GM18517 (cell line): ENCODE measurements around the gene PSORS1C2.

Experiments
- ATAC-seq: cut with Tn5 transposase; IDR thresholded peaks from one replicate; pipeline ENCODE4 v1.9.1; 2021; ENCODE audit warnings: mild to moderate bottlenecking, moderate library complexity; ENCODE audit not compliant: unreplicated experiment

PSORS1C2 gene

DNA sequence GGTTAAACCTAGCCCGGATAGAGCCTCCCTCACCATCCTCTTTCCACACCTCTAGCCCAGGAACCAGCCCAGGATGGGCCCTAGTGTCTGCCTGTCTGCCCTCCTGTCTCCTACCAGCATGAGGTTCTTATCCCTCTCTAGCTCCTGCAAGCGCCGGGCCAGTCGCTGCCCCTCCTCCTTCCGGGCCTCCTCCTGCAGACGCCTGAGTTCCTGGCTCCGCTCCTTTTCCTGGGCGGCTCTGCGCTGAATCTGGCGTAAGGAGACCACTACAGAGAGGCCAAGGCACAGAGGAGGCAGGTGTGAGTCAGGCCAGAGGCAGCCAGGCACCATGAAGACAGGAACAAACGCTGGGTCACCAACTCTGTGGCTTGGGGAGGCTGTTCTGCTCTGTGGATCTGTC lies 4.3 kb upstream of the PSORS1C2 start:
- no peak for ATAC-seq

DNA sequence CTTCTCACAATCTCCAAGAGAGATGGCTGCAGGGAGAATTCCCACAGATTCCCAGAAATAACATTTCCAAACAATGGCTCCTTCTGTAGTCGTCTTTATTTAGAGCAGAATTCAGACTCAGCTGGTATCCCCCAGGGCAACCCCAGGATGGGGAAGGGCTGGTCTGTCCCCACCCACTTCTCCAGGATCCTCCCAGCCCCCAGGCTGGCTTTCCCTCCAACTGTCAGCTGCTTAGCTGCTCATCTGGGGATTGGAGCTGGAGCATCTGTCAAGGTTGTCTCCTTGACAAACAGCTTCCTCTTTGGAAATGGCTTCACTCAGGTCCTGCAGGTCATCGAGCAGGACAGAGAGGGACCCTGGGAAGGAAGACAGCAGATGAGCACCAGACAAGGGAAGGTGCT lies 3.5 kb upstream of the PSORS1C2 start:
- ATAC-seq = no peak

- ATAC-seq = no peak
These were observed 1.8 kb upstream of the PSORS1C2 start for GRCh38 chr6:31140643-31141042.

DNA sequence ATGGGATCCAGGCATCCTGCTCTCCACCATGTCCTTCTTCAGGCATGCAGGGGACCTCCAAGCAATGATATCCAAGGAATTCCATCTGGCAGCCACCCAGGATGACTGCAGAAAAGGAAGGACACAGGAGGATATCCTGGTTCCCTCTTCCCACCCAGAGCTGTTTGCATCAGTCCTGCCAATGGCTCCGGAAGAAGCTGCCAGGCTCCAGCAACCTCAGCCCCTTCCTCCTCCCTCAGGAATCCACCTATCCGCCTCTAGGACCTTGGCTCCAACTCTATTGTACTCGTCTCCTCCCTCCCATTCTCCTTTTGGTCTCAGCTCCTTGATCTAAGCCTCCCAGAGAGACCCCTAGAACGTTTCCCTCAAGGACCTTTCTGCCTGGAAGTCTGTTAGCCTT lies 733 bp upstream of the PSORS1C2 start:
- ATAC-seq = no peak

DNA sequence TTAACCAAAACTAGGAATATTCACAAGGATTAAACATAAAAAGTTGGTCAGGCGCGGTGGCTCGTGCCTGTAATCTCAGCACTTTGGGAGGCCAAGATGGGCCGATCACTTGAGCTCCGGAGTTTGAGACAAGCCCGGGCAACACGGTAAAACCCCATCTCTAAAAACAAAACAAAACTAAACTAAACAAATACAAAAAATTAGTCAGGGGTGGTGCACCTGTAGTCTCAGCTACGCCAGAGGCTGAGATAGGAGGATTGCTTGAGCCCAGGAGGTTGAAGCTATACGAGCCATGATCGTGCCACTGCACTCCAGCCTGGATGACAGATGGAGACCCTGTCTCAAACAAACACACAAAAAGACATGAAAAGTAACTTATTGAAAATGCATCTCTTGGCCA lies 3.2 kb downstream of the PSORS1C2 start:
- ATAC-seq = no peak

GRCh38 chr6:31132806-31133205 lies 6.1 kb downstream of the PSORS1C2 start:
- no peak for ATAC-seq

GRCh38 chr6:31131595-31131994 lies 7.3 kb downstream of the PSORS1C2 start:
- no peak for ATAC-seq

DNA sequence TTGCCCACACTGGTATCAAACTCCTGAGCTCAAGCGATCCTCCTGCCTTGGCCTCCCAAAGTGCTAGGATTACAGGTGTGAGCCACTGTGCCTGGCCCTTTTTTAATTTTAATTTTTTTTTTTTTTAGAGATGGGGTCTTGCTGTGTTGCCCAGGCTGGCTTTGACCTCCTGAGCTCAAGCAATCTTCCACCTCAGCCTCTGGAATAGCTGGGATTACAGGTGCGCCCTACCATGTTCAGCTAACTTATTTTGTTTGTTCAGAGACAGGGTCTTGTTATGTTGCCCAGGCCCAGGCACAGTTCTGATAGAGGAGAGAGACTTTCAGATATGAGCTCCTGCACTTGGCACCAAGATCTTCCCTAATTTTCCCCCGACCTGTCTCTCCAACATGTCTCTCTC lies 8.1 kb downstream of the PSORS1C2 start:
- ATAC-seq = no peak

DNA sequence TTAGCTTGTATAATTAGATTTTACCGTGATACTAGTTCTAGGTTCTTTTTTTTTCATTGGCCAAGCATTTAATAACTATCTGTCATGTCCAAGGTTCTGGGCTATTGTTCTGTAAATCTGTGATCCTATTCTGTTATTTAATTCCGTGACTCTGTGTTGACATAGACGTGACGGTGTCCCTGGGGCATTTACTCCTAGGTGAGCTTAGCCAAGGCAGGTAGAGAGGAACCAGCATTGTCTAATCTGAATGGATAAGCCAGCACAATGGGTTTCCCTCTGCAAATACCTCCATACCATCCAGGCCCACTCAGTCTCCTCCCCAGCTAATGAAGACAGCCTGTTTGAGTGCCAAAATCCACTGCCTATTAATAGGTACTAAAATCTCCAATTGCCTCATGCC lies 9.7 kb downstream of the PSORS1C2 start:
- no peak for ATAC-seq

GRCh38 chr6:31128093-31128676 lies 10.7 kb downstream of the PSORS1C2 start:
- ATAC-seq = no peak

DNA sequence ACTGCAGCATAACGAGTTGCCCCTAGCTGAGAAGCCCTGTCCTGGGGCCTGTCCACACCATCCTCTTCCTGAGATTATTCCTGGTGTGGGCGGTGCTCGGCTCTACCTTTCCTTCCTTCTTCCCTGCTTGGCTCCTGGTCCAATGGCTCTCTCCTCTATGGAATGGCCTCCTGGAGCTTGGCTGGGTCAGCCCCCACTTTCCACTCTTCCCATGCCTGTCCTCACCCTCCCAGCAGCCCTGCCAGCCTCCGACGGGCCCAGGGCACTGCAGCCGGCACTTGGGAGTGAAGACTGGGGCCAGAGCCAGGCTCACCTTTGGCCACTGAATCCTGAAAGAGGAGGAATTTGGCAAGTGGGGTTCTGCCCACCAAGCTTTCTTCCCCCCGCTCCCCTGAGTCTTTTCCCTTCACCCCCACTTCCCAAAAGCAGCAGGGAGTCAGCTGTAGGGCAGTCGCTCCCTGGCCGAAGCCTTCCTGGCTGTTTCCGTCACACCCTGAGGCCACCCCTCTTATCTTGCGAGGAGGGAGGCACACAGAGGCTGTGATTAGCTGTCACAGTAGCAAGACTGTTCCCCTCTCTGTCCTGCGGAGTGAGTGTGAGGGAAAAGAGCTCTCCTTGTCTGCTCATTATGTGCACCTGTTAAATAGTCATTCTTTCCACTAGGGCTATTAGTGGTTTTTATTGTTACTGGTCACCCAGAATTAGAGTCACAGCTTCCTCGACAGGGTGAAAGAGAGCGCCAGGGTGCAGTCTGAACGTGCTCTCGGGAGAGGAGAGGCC lies 12.3 kb downstream of the PSORS1C2 start:
- no peak for ATAC-seq

GRCh38 chr6:31125586-31126363 lies 13.1 kb downstream of the PSORS1C2 start:
- ATAC-seq = no peak

- no peak for ATAC-seq
These were observed 13.7 kb downstream of the PSORS1C2 start for GRCh38 chr6:31125162-31125561.

- no peak for ATAC-seq
These were observed 15.8 kb downstream of the PSORS1C2 start for GRCh38 chr6:31122791-31123706.

- no peak for ATAC-seq
These were observed 17.6 kb downstream of the PSORS1C2 start for GRCh38 chr6:31121131-31121790.

- ATAC-seq = no peak
These were observed 18.5 kb downstream of the PSORS1C2 start, which contains the start of gene CDSN for GRCh38 chr6:31120151-31120915. TSS of gene CDSN (minus strand) at chr6:31120446. CDS start at chr6:31120419, 27 bp downstream.

DNA sequence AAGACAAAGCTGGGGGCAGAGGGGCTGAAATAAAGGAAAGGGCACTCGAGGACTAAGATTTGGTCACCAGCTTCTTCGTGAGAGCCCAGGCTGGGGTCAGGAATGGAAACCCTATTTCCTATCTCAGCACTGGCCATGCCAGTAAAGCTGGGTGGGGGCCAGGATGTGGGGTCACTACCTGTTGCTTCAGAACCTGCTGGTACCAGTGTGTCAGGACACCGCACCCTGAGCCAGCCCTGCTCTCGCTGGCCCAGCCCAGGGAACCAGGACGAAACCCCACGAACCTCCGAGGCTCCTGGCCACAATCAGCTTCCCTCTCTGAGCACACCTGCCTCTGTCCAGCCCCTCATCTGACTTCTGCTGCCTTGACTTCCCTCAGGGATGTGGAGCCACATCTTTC lies 20.7 kb downstream of the PSORS1C2 start:
- no peak for ATAC-seq

DNA sequence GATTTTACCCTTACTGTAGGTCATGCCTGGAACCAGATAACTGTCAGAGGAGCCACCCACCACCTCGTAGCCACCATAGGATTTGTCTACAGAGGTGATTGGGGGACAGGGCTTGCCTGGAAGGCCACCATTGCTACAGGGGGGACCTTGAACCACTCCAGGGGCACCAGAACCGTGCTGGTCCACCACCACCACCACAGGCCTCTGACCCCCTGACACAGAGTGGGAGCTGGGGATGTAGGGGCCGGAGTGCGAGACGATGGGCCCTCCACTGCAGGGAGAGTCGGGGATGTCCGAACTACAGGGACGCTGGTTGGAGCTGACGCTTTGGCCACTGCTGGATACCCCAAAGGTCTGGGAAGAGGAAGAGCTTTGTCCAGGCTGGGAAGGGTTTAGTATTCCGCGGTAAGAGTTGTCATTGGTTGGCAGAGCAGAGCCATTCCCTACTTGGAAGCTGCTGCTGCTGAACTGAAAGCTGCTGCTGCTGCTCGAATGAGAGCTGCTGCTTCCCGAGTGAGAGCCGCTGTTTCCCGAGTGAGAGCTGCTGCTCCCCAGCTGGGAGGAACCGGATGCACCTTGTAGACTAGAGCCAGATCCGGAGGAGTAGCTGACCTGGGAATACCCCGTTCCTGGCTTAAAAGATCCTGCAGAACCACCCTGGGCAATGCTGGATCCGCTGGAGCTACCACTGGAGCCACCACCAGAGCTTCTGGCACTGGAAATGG lies 22.0 kb downstream of the PSORS1C2 start:
- ATAC-seq = no peak
